Measurements from ENCODE around the gene KLF5. TPM values are rescaled to one million over a fixed set of nuclear protein-coding genes. Genes with fewer than 3 reads are reported as not detected.

KLF5 gene
- 1 to 10 TPM; 2.3 to 8.3 (median 4.7) TPM for total RNA-seq

GRCh38 chr13:73058736-73059459 lies at the start of gene KLF5:
KLF5 (plus strand) TSS chr13:73059005; CDS start chr13:73059328, 323 bp downstream.
- Histone ChIP-seq H3K27ac (replicated peaks in 1 of 4) (peak within 1 kb of the TSS; percentile 71 to 80 (median 78)), H3K4me3 (peak within 1 kb of the TSS; percentile 82 to 92 (median 87)), H3K27me3 (peaks cover 0 to 3% (median 0%) of the 10 kb centered on the region in 4 donors), H3K4me1 (peaks cover 6 to 19% (median 18%) of the 10 kb centered on the region in 4 donors), H3K36me3 (peaks cover 0 to 3% (median 0%) of the 10 kb centered on the region in 4 donors), H3K9me3 (no peaks in the 10 kb centered on the region)
- TF ChIP-seq POLR2A (IDR thresholded peaks at IDR 0.05; ENCODE audit: low read depth) (peak; percentile 85), EP300 (IDR thresholded peaks at IDR 0.05) (no peak), POLR2AphosphoS5 (IDR thresholded peaks at IDR 0.05) (peak; percentile 94 to 97), CTCF (IDR thresholded peaks at IDR 0.05) (no peak)
- intact Hi-C loops (cut with DNase I) = loop anchor here (10.0 kb wide), 2 partner anchors 226 to 646 kb away; no protein-coding TSS in a partner anchor
- peak; percentile 98 for DNase-seq (ENCODE audit: extremely low spot score)
- WGBS = 2% methylated on average over 21 of the region's 93 CpGs

- intact Hi-C loops (cut with DNase I) = no loop called here
- Histone ChIP-seq H3K36me3 (peaks cover 0 to 18% (median 6%) of the 10 kb centered on the region in 4 donors), H3K27ac (replicated peaks in 1 of 4) (no peak overlapping the region), H3K9me3 (no peaks in the 10 kb centered on the region), H3K4me1 (no peaks in the 10 kb centered on the region), H3K4me3 (no peak overlapping the region), H3K27me3 (no peaks in the 10 kb centered on the region)
- 94% methylated on average over 5 of the region's 5 CpGs for WGBS
- TF ChIP-seq EP300 (IDR thresholded peaks at IDR 0.05) = no peak
- no peak for TF ChIP-seq POLR2A (IDR thresholded peaks at IDR 0.05; ENCODE audit: low read depth)
- no peak for TF ChIP-seq CTCF (IDR thresholded peaks at IDR 0.05)
- TF ChIP-seq POLR2AphosphoS5 (IDR thresholded peaks at IDR 0.05) = no peak
- no peak for DNase-seq (ENCODE audit: extremely low spot score)
These were observed 47.1 kb upstream of the KLF5 start for GRCh38 chr13:73011751-73012150.

- no peaks in the 10 kb centered on the region for H3K27me3 ChIP-seq
- H3K4me1 ChIP-seq = no peaks in the 10 kb centered on the region
- no peak overlapping the region for H3K4me3 ChIP-seq
- intact Hi-C loops (cut with DNase I) = no loop called here
- H3K9me3 ChIP-seq = no peaks in the 10 kb centered on the region
- H3K36me3 ChIP-seq = peaks cover 3 to 27% (median 12%) of the 10 kb centered on the region in 4 donors
- TF ChIP-seq POLR2AphosphoS5 (IDR thresholded peaks at IDR 0.05) (no peak), POLR2A (IDR thresholded peaks at IDR 0.05; ENCODE audit: low read depth) (no peak), EP300 (IDR thresholded peaks at IDR 0.05) (no peak), CTCF (IDR thresholded peaks at IDR 0.05) (no peak)
- DNase-seq (ENCODE audit: extremely low spot score) = no peak
- H3K27ac ChIP-seq (replicated peaks in 1 of 4) = no peak overlapping the region
- WGBS = 86% methylated on average over 1 of the region's 1 CpG
These were observed 43.0 kb upstream of the KLF5 start for GRCh38 chr13:73015805-73016204.

- intact Hi-C loops (cut with DNase I) = no loop called here
- TF ChIP-seq POLR2AphosphoS5 (IDR thresholded peaks at IDR 0.05) (no peak), POLR2A (IDR thresholded peaks at IDR 0.05; ENCODE audit: low read depth) (no peak), EP300 (IDR thresholded peaks at IDR 0.05) (no peak), CTCF (IDR thresholded peaks at IDR 0.05) (no peak)
- 88% methylated on average over 1 of the region's 1 CpG for WGBS
- H3K4me1 ChIP-seq = no peaks in the 10 kb centered on the region
- H3K9me3 ChIP-seq = no peaks in the 10 kb centered on the region
- H3K27ac ChIP-seq (replicated peaks in 1 of 4) = no peak overlapping the region
- H3K27me3 ChIP-seq = no peaks in the 10 kb centered on the region
- H3K36me3 ChIP-seq = peaks cover 3 to 27% (median 12%) of the 10 kb centered on the region in 4 donors
- DNase-seq (ENCODE audit: extremely low spot score) = no peak
- H3K4me3 ChIP-seq = no peak overlapping the region
These were observed 40.5 kb upstream of the KLF5 start for GRCh38 chr13:73018336-73018735.
